A549 (cell line): ENCODE data around the gene AUTS2. TPM values are rescaled to one million over a fixed set of nuclear protein-coding genes. Genes with fewer than 3 reads are reported as not detected.
A peak's percentile ranks its signal among the peaks of the same experiment; 100 is the strongest.

Experiments
- ATAC-seq, 2 experiments: fragments of 200-7000 bp in 1 of 2; fragments of >200 bp in 1 of 2; cut with Nextera tagmentation in 1 of 2; cut with Tn5 transposase in 1 of 2; 3 replicates each; pipeline versions ENCODE4 v1.8.0 to v1.9.1; 2018 to 2020; ENCODE audit warnings: mild to moderate bottlenecking in 1 of 2, moderate library complexity in 1 of 2
- CTCF ChIA-PET: fragments of 300-600 bp; sonication (Branson Sonifier 250); formaldehyde crosslinking; extraction: SDS; loops from one replicate; lab custom pipeline; 2021; ENCODE audit warnings: antibody characterized with exemption, inconsistent platforms; lab: Yijun Ruan, JAX
- POLR2A ChIA-PET: fragments of 350-600 bp; formaldehyde crosslinking; extraction: SDS; loops from one replicate; lab custom pipeline; 2021; ENCODE audit warnings: antibody characterized with exemption, inconsistent platforms; lab: Yijun Ruan, JAX
- DNase-seq, 2 experiments: peaks; one replicate each; pipeline versions ENCODE4 v3.0.0 to v3.0.0-alpha.2; 2011 to 2016; ENCODE audit warnings: low read depth in 1 of 2, low spot score in 1 of 2
- FAIRE-seq: peaks from 2 replicates; lab custom pipeline; 2011; peaks lifted over from hg19 to GRCh38; lab: Jason Lieb, UNC
- H3K27ac ChIP-seq, 2 experiments: fragments of >200 bp; sonication (Bioruptor Twin); formaldehyde crosslinking; 3 replicates each; pipeline ENCODE4 v1.5.1; 2016 to 2017
- H3K4me1 ChIP-seq: fragments of >200 bp; sonication (Bioruptor Twin); formaldehyde crosslinking; 3 replicates; pipeline ENCODE4 v1.6.1; 2016
- H3K4me2 ChIP-seq: fragments of >200 bp; sonication (Bioruptor Twin); formaldehyde crosslinking; 3 replicates; pipeline ENCODE4 v1.6.1; 2016
- H3K4me3 ChIP-seq: fragments of >200 bp; sonication (Bioruptor Twin); formaldehyde crosslinking; 3 replicates; pipeline ENCODE4 v1.5.1; 2016
- H3K9me3 ChIP-seq: fragments of >200 bp; sonication (Bioruptor Twin); formaldehyde crosslinking; 3 replicates; pipeline ENCODE4 v1.6.1; 2016
- CBX8 ChIP-seq: fragments of 200-600 bp; sonication (generic); IDR thresholded peaks from 2 replicates; pipeline ENCODE4 v1.6.1; 2016
- CEBPB ChIP-seq, 2 experiments: fragments of >200 bp in 1 of 2; sonication (Bioruptor Twin) in 1 of 2; formaldehyde crosslinking in 1 of 2; IDR thresholded peaks; 2 replicates each; pipeline ENCODE4 v1.6.1; 2012 to 2016
- CHD2 ChIP-seq: fragments of 150-350 bp; IDR thresholded peaks from 2 replicates; pipeline ENCODE4 v1.6.1; 2014; ENCODE audit warnings: low read length; ENCODE audit not compliant: partially characterized antibody
- E2F6 ChIP-seq: IDR thresholded peaks from 2 replicates; pipeline ENCODE4 v1.6.1; 2012; ENCODE audit warnings: low read depth, borderline replicate concordance
- EP300 ChIP-seq, 2 experiments: fragments of >200 bp; sonication (Bioruptor Twin); formaldehyde crosslinking; IDR thresholded peaks; 2 replicates in 1 of 2; 3 replicates in 1 of 2; pipeline ENCODE4 v1.6.1; 2016 to 2017
- FOSB ChIP-seq: fragments of 250-450 bp; sonication (Bioruptor Pico); IDR thresholded peaks from 2 replicates; pipeline ENCODE4 v1.5.0; 2020; ENCODE audit warnings: mild to moderate bottlenecking, moderate library complexity
- FOXS1 ChIP-seq: fragments of 250-450 bp; sonication (Bioruptor Pico); IDR thresholded peaks from 2 replicates; pipeline ENCODE4 v1.5.0; 2020; ENCODE audit warnings: mild to moderate bottlenecking, moderate library complexity
- GATA3 ChIP-seq: IDR thresholded peaks from 2 replicates; pipeline ENCODE4 v1.6.1; 2012; ENCODE audit warnings: borderline replicate concordance
- HOXB5 ChIP-seq: fragments of 250-450 bp; sonication (Bioruptor Pico); IDR thresholded peaks from 2 replicates; pipeline ENCODE4 v1.5.0; 2020; ENCODE audit warnings: mild to moderate bottlenecking, moderate library complexity
- KDM5A ChIP-seq: fragments of 200-600 bp; sonication (generic); IDR thresholded peaks from 2 replicates; pipeline ENCODE4 v1.6.1; 2016; ENCODE audit warnings: antibody characterized with exemption, mild to moderate bottlenecking
- MAZ ChIP-seq: fragments of 150-350 bp; IDR thresholded peaks from 2 replicates; pipeline ENCODE4 v1.6.1; 2014; ENCODE audit warnings: antibody characterized with exemption, low read depth, low read length, borderline replicate concordance
- MYC ChIP-seq: IDR thresholded peaks from 2 replicates; pipeline ENCODE4 v1.6.1; 2012; ENCODE audit warnings: mild to moderate bottlenecking, inconsistent platforms, low read length, improper control_type of control experiment, borderline replicate concordance
- POLR2AphosphoS2 ChIP-seq: conservative IDR thresholded peaks from 2 replicates; pipeline ENCODE4 v1.6.1; 2012; ENCODE audit warnings: low read length, improper control_type of control experiment, inconsistent platforms
- RAD21 ChIP-seq, 2 experiments: fragments of >200 bp in 1 of 2; sonication (Bioruptor Twin) in 1 of 2; formaldehyde crosslinking in 1 of 2; IDR thresholded peaks in 1 of 2; conservative IDR thresholded peaks in 1 of 2; 2 replicates in 1 of 2; 3 replicates in 1 of 2; pipeline ENCODE4 v1.6.1; 2012 to 2018; ENCODE audit warnings: inconsistent platforms in 1 of 2
- RCOR1 ChIP-seq: fragments of 150-350 bp; IDR thresholded peaks from 2 replicates; pipeline ENCODE4 v1.6.1; 2014; ENCODE audit warnings: antibody characterized with exemption, low read length, low read depth
- RNF2 ChIP-seq: fragments of 200-600 bp; sonication (generic); IDR thresholded peaks from 2 replicates; pipeline ENCODE4 v1.6.1; 2016; ENCODE audit warnings: low read depth, mild to moderate bottlenecking, antibody characterized with exemption, moderate library complexity, borderline replicate concordance
- TP53 ChIP-seq: fragments of 250-450 bp; sonication (Bioruptor Pico); IDR thresholded peaks from 2 replicates; pipeline ENCODE4 v1.5.0; 2021; ENCODE audit warnings: mild to moderate bottlenecking, moderate library complexity
- WGBS: methylation state at CpG from one replicate; pipeline ENCODE4 v1.1.6; 2017; ENCODE audit errors: missing lambda C conversion rate; 5-methylcytosine and 5-hydroxymethylcytosine counted together
- polyA plus RNA-seq, 4 experiments: library from polyadenylated mRNA; depleted of rRNA in 3 of 4; stranded (reverse); fragments of >200 nt; fragmentation: RNase III in 1 of 4; extraction: RNeasy Plus Mini Kit Qiagen cat#74134 plus additional on column Dnase treatment in 1 of 4; gene quantifications; 2 replicates in 3 of 4; 3 replicates in 1 of 4; pipeline ENCODE4 v1.2.3, GENCODE V29; 2011 to 2017
- TF ChIP-seq, protein P1 (sequence below): fragments of >200 bp; sonication (Bioruptor Twin); formaldehyde crosslinking; IDR thresholded peaks from 3 replicates; pipeline ENCODE4 v1.6.1; 2016
- TF ChIP-seq, protein P2 (sequence below): fragments of 250-450 bp; sonication (Bioruptor Pico); IDR thresholded peaks from 2 replicates; pipeline ENCODE4 v1.5.0; 2021; ENCODE audit warnings: mild to moderate bottlenecking, moderate library complexity, borderline replicate concordance
- TF ChIP-seq, protein P3 (sequence below): IDR thresholded peaks from 2 replicates; pipeline ENCODE4 v1.6.1; 2012

The AUTS2 gene
- polyA plus RNA-seq, 2 of the 4 experiments (the other 2 are of a cell fraction): 1.6 to 3.6 TPM

GRCh38 chr7:70734411-70734810, 1136.1 kb downstream of the AUTS2 start:
- CTCF ChIA-PET: interaction anchor here (0.6 to 1.0 kb wide), 2 partner anchors 19 to 786 kb away, joined by 3 to 4 read pairs; no protein-coding TSS in a partner anchor

GRCh38 chr7:70735313-70735712, 1137.0 kb downstream of the AUTS2 start:
- CTCF ChIA-PET: interaction anchor here (1.0 kb wide), 1 partner anchor 18 kb away, joined by 4 read pairs; no protein-coding TSS in a partner anchor

More at GRCh38 chr7:70734411-70734810, 1136.1 kb downstream of the AUTS2 start:
- H3K4me3 ChIP-seq: no peak overlapping the region
- DNase-seq (no peak), ATAC-seq (no peak), FAIRE-seq (no peak)
- no peak overlapping the region for H3K4me2 ChIP-seq
- no peak overlapping the region for H3K27ac ChIP-seq
- H3K4me1 ChIP-seq: peaks cover 17% of the 10 kb centered on the region; the same call in 2 of the 3 replicates
- no peak for TF ChIP-seq HOXB5 (CRISPR knock-in tag)
- no peaks in the 10 kb centered on the region for H3K9me3 ChIP-seq
- WGBS: 33% methylated on average over 2 of the region's 2 CpGs
- POLR2A ChIA-PET: no interaction called here

GRCh38 chr7:70736715-70737460, 1138.6 kb downstream of the AUTS2 start:
- WGBS: 9% methylated on average over 11 of the region's 11 CpGs
- ChIA-PET POLR2A (no interaction called here), CTCF (no interaction called here)
- DNase-seq: peak in 1 of 2 experiments; percentile 53
- H3K27ac ChIP-seq: peak overlapping the region in 1 of 2 experiments; percentile 20; a peak in 1 of 6 replicates
- FAIRE-seq: peak; percentile 39
- TF ChIP-seq MYC (no peak), CEBPB (IDR thresholded peaks at IDR 0.05) (peak; percentile 50 to 53; a peak in 2 of 4 replicates)
- ATAC-seq: peak; percentile 60 to 61
- peak overlapping the region; percentile 37 for H3K4me3 ChIP-seq
- H3K9me3 ChIP-seq: no peaks in the 10 kb centered on the region
- peaks cover 17% of the 10 kb centered on the region; the same call in 2 of the 3 replicates for H3K4me1 ChIP-seq
- peak overlapping the region; percentile 84 for H3K4me2 ChIP-seq

More at GRCh38 chr7:70735313-70735712, 1137.0 kb downstream of the AUTS2 start:
- Histone ChIP-seq H3K9me3 (no peaks in the 10 kb centered on the region), H3K4me1 (peaks cover 17% of the 10 kb centered on the region; the same call in 2 of the 3 replicates), H3K4me2 (no peak overlapping the region), H3K4me3 (no peak overlapping the region), H3K27ac (no peak overlapping the region)
- no peak for TF ChIP-seq EP300 (IDR thresholded peaks at IDR 0.05)
- no peak for TF ChIP-seq RCOR1
- TF ChIP-seq CBX8: no peak
- TF ChIP-seq TP53 (CRISPR knock-in tag): no peak
- TF ChIP-seq CHD2: no peak
- TF ChIP-seq HOXB5 (CRISPR knock-in tag): no peak
- TF ChIP-seq E2F6: no peak
- no peak for TF ChIP-seq FOSB
- TF ChIP-seq, protein P1, sequence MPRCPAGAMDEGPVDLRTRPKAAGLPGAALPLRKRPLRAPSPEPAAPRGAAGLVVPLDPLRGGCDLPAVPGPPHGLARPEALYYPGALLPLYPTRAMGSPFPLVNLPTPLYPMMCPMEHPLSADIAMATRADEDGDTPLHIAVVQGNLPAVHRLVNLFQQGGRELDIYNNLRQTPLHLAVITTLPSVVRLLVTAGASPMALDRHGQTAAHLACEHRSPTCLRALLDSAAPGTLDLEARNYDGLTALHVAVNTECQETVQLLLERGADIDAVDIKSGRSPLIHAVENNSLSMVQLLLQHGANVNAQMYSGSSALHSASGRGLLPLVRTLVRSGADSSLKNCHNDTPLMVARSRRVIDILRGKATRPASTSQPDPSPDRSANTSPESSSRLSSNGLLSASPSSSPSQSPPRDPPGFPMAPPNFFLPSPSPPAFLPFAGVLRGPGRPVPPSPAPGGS: no peak
- TF ChIP-seq, protein P2, sequence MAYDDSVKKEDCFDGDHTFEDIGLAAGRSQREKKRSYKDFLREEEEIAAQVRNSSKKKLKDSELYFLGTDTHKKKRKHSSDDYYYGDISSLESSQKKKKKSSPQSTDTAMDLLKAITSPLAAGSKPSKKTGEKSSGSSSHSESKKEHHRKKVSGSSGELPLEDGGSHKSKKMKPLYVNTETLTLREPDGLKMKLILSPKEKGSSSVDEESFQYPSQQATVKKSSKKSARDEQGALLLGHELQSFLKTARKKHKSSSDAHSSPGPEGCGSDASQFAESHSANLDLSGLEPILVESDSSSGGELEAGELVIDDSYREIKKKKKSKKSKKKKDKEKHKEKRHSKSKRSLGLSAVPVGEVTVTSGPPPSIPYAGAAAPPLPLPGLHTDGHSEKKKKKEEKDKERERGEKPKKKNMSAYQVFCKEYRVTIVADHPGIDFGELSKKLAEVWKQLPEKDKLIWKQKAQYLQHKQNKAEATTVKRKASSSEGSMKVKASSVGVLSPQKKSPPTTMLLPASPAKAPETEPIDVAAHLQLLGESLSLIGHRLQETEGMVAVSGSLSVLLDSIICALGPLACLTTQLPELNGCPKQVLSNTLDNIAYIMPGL: no peak
- TF ChIP-seq RNF2: no peak
- TF ChIP-seq RAD21 (conservative IDR thresholded peaks at IDR 0.05 in 1 of 2, IDR thresholded peaks at IDR 0.05 in 1 of 2): no peak
- TF ChIP-seq MAZ: no peak
- no peak for TF ChIP-seq FOXS1 (CRISPR knock-in tag)
- no peak for TF ChIP-seq POLR2AphosphoS2
- no peak for TF ChIP-seq GATA3
- TF ChIP-seq KDM5A: no peak
- TF ChIP-seq, protein P3, sequence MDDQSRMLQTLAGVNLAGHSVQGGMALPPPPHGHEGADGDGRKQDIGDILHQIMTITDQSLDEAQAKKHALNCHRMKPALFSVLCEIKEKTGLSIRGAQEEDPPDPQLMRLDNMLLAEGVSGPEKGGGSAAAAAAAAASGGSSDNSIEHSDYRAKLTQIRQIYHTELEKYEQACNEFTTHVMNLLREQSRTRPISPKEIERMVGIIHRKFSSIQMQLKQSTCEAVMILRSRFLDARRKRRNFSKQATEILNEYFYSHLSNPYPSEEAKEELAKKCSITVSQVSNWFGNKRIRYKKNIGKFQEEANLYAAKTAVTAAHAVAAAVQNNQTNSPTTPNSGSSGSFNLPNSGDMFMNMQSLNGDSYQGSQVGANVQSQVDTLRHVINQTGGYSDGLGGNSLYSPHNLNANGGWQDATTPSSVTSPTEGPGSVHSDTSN: no peak
- POLR2A ChIA-PET: no interaction called here
- no peak for ATAC-seq
- no peak for FAIRE-seq
- no peak for DNase-seq
- WGBS: 70% methylated on average over 11 of the region's 11 CpGs
